ENCODE results near the gene GTF3C5.

DNA sequence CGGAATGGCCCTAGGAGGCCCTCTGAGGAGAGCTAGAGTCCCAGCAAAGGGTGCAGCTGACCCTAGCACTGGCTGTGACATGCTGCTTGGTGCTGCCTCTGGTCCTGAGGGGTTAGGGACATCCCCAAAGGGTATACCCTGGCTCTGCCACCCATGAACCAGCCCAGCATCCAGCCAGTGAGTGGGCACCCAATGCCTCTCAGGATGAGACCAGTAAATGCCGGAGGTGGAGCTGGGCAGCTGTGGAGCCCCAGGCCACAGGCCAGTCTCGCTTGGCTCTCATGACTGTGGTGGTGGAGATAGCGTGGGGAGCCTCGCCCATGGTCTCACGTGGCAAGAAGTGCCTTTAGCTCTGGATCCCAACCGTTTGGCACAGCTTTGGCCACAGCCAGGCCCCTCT, 27.3 kb downstream of the GTF3C5 start:
- TF ChIP-seq POLR2A (IDR thresholded peaks at IDR 0.05), result no peak
- TF ChIP-seq, protein P1, sequence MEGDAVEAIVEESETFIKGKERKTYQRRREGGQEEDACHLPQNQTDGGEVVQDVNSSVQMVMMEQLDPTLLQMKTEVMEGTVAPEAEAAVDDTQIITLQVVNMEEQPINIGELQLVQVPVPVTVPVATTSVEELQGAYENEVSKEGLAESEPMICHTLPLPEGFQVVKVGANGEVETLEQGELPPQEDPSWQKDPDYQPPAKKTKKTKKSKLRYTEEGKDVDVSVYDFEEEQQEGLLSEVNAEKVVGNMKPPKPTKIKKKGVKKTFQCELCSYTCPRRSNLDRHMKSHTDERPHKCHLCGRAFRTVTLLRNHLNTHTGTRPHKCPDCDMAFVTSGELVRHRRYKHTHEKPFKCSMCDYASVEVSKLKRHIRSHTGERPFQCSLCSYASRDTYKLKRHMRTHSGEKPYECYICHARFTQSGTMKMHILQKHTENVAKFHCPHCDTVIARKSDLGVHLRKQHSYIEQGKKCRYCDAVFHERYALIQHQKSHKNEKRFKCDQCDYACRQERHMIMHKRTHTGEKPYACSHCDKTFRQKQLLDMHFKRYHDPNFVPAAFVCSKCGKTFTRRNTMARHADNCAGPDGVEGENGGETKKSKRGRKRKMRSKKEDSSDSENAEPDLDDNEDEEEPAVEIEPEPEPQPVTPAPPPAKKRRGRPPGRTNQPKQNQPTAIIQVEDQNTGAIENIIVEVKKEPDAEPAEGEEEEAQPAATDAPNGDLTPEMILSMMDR (IDR thresholded peaks at IDR 0.05), result no peak

Data from right lobe of liver (tissue), 4 donors.